SU-DHL-6 (cell line): ENCODE data around the gene SCGN.

ENCODE experiments used
- H2AFZ ChIP-seq: fragments of 200-600 bp; sonication (generic); 2 replicates; pipeline ENCODE4 v1.6.1; 2014; ENCODE audit warnings: low read depth, mild to moderate bottlenecking, moderate library complexity, mixed read lengths, antibody characterized with exemption, low read length; ENCODE audit not compliant: severe bottlenecking
- H3F3A ChIP-seq: fragments of 200-600 bp; shearing (Covaris generic); 2 replicates; pipeline ENCODE4 v1.6.0; 2016; ENCODE audit warnings: antibody characterized with exemption, mild to moderate bottlenecking; ENCODE audit not compliant: insufficient read depth
- H3K27ac ChIP-seq: fragments of 200-600 bp; sonication (generic); 2 replicates; pipeline ENCODE4 v1.5.1; 2016; ENCODE audit warnings: low read depth, mild to moderate bottlenecking, low read length, moderate library complexity, mixed read lengths
- H3K27me3 ChIP-seq: fragments of 200-600 bp; sonication (generic), shearing (Covaris generic); 2 replicates; pipeline ENCODE4 v1.6.0; 2014; ENCODE audit warnings: mild to moderate bottlenecking, low read length
- H3K36me3 ChIP-seq: fragments of 200-600 bp; sonication (generic); 2 replicates; pipeline ENCODE4 v1.6.1; 2014; ENCODE audit warnings: mild to moderate bottlenecking, low read length, mixed read lengths
- H3K4me2 ChIP-seq: fragments of 300-600, 200-600 bp; shearing (Covaris generic), sonication (generic); 2 replicates; pipeline ENCODE4 v1.6.0; 2014; ENCODE audit warnings: low read length, low read depth, mild to moderate bottlenecking; ENCODE audit not compliant: poor library complexity, severe bottlenecking
- H3K4me3 ChIP-seq: fragments of 200-600 bp; sonication (generic); 2 replicates; pipeline ENCODE4 v1.5.1; 2014; ENCODE audit warnings: antibody characterized with exemption, low read length, mild to moderate bottlenecking, mixed read lengths; ENCODE audit not compliant: insufficient read depth, poor library complexity, severe bottlenecking
- H3K79me2 ChIP-seq: fragments of 200-600 bp; sonication (generic); 2 replicates; pipeline ENCODE4 v1.6.1; 2014; ENCODE audit warnings: mild to moderate bottlenecking, low read length, moderate library complexity; ENCODE audit not compliant: insufficient read depth
- H3K9ac ChIP-seq: fragments of 200-600 bp; sonication (generic); 2 replicates; pipeline ENCODE4 v1.7.0; 2014; ENCODE audit warnings: mild to moderate bottlenecking, low read length
- H3K9me2 ChIP-seq: fragments of 200-600 bp; sonication (generic); replicated peaks from 2 replicates; pipeline ENCODE4 v1.6.1; 2014; ENCODE audit warnings: low read length; ENCODE audit not compliant: insufficient read depth
- H3K9me3 ChIP-seq: fragments of 200-600 bp; sonication (generic); 2 replicates; pipeline ENCODE4 v1.6.1; 2014; ENCODE audit warnings: low read length, mixed read lengths; ENCODE audit not compliant: insufficient read depth
- H4K20me1 ChIP-seq: fragments of 200-600 bp; sonication (generic); 2 replicates; pipeline ENCODE4 v1.6.1; 2014; ENCODE audit warnings: low read depth, mild to moderate bottlenecking, antibody characterized with exemption, low read length, moderate library complexity, mixed read lengths
- EZH2phosphoT487 ChIP-seq: fragments of 200-600 bp; sonication (generic), shearing (Covaris generic); conservative IDR thresholded peaks from 2 replicates; pipeline ENCODE4 v1.6.1; 2018; ENCODE audit warnings: mild to moderate bottlenecking, antibody characterized with exemption, low read length, moderate library complexity, mixed read lengths
- TF ChIP-seq, protein P1 (sequence below): fragments of 200-600 bp; sonication (generic); IDR thresholded peaks from one replicate; pipeline ENCODE4 v1.5.1; 2017; ENCODE audit warnings: antibody characterized with exemption, mild to moderate bottlenecking, low read length, moderate library complexity; ENCODE audit not compliant: insufficient read depth, poor library complexity, severe bottlenecking

SCGN gene

DNA sequence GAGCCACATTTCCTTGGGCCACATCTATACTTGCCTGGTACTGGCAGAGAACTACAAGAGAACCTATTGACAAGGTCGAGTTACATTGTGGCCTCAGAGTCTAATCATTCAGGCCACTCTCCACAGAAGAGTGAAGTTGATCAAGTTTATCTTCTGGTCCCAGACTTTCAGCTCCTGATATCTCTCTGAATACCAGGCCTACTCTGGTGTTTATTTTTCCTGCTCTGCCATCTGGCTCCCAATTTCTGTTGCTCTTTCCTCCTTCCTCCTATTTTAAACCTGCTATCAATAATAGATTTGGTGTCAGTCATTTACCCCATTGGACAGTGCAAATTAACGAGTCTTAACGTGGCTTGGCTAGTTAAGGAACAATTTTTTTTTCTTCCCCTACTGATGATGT is 46.6 kb downstream of the SCGN start:
- no peaks in the 10 kb centered on the region for H3K79me2 ChIP-seq
- no peak overlapping the region for H2AFZ ChIP-seq
- H4K20me1 ChIP-seq, result no peaks in the 10 kb centered on the region
- no peaks in the 10 kb centered on the region for H3F3A ChIP-seq
- H3K4me3 ChIP-seq, result no peak overlapping the region
- no peak overlapping the region for H3K27ac ChIP-seq
- no peaks in the 10 kb centered on the region for H3K9me3 ChIP-seq
- no peaks in the 10 kb centered on the region for H3K36me3 ChIP-seq
- no peak overlapping the region for H3K9ac ChIP-seq
- H3K27me3 ChIP-seq, result no peaks in the 10 kb centered on the region
- no peaks in the 10 kb centered on the region for H3K9me2 ChIP-seq
- no peak overlapping the region for H3K4me2 ChIP-seq
- TF ChIP-seq, protein P1, sequence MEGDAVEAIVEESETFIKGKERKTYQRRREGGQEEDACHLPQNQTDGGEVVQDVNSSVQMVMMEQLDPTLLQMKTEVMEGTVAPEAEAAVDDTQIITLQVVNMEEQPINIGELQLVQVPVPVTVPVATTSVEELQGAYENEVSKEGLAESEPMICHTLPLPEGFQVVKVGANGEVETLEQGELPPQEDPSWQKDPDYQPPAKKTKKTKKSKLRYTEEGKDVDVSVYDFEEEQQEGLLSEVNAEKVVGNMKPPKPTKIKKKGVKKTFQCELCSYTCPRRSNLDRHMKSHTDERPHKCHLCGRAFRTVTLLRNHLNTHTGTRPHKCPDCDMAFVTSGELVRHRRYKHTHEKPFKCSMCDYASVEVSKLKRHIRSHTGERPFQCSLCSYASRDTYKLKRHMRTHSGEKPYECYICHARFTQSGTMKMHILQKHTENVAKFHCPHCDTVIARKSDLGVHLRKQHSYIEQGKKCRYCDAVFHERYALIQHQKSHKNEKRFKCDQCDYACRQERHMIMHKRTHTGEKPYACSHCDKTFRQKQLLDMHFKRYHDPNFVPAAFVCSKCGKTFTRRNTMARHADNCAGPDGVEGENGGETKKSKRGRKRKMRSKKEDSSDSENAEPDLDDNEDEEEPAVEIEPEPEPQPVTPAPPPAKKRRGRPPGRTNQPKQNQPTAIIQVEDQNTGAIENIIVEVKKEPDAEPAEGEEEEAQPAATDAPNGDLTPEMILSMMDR, result no peak
- no peak for TF ChIP-seq EZH2phosphoT487

DNA sequence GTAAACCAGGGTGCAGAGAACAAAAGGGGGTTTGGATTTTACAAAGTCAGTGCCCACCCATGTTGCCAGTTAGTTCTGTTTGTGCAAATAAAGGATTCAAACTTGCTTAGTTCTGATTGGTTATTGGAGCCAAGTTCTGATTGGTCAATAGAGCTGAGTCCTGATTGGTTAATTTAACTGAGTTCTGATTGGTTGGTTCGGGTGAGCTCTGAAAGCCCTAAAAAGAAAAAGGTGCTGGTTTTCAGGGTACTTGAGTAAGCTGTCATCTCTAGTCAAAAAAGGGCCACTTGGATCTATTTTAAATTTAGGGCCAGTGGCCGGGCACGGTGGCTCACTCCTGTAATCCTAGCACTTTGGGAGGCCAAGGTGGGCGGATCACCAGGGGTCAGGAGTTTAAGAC is 47.6 kb downstream of the SCGN start:
- no peak overlapping the region for H3K4me2 ChIP-seq
- H3K79me2 ChIP-seq, result no peaks in the 10 kb centered on the region
- H3K4me3 ChIP-seq, result no peak overlapping the region
- no peak overlapping the region for H3K27ac ChIP-seq
- no peak overlapping the region for H2AFZ ChIP-seq
- no peak overlapping the region for H3K9ac ChIP-seq
- no peaks in the 10 kb centered on the region for H3F3A ChIP-seq
- no peaks in the 10 kb centered on the region for H3K9me2 ChIP-seq
- TF ChIP-seq, protein P1, result no peak
- TF ChIP-seq EZH2phosphoT487, result no peak
- H3K36me3 ChIP-seq, result no peaks in the 10 kb centered on the region
- no peaks in the 10 kb centered on the region for H4K20me1 ChIP-seq
- no peaks in the 10 kb centered on the region for H3K9me3 ChIP-seq
- no peaks in the 10 kb centered on the region for H3K27me3 ChIP-seq

DNA sequence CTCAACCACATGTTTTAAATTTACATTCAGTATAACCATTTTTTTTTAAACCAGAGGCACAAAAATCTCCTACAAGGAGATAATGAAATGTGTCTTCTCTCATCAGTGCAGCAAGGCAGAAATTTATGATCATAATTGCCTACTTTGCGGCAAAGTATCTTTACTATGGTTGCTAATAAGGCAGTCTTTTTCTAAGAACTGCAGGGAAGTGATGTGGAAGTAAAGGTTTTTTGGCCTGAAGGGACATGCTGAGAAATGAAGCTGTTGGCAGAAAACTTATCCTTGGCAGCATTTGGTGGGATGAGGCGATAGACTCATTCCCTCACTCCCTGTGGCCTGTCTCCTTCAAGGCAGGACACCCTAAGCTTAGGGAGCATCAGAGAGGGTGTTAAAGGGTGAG is 48.7 kb downstream of the SCGN start:
- H3K9me2 ChIP-seq, result no peaks in the 10 kb centered on the region

More for the DNA sequence above, 48.7 kb downstream of the SCGN start:
- Histone ChIP-seq H3K27ac (no peak overlapping the region), H3K79me2 (no peaks in the 10 kb centered on the region), H2AFZ (no peak overlapping the region), H3F3A (no peaks in the 10 kb centered on the region), H3K9ac (no peak overlapping the region), H3K4me2 (no peak overlapping the region), H4K20me1 (no peaks in the 10 kb centered on the region), H3K36me3 (no peaks in the 10 kb centered on the region), H3K9me3 (no peaks in the 10 kb centered on the region), H3K27me3 (no peaks in the 10 kb centered on the region), H3K4me3 (no peak overlapping the region)
- TF ChIP-seq, protein P1, result no peak
- no peak for TF ChIP-seq EZH2phosphoT487
